GM23338 (cell line): ENCODE data around the gene CLIP2. TPM values are rescaled to one million over a fixed set of nuclear protein-coding genes. Genes with fewer than 3 reads are reported as not detected.
A peak's percentile ranks its signal among the peaks of the same experiment; 100 is the strongest.

Source experiments
- ATAC-seq: fragments of 200-7000 bp; cut with Tn5 transposase; 3 replicates; pipeline ENCODE4 v1.9.1; 2020
- DNase-seq: peaks from one replicate; pipeline ENCODE4 v3.0.0-alpha.2; 2015; ENCODE audit warnings: low spot score
- H2AFZ ChIP-seq: fragments of 200-600 bp; sonication (generic); 2 replicates; pipeline ENCODE4 v1.8.0; 2016; ENCODE audit warnings: antibody characterized with exemption, mild to moderate bottlenecking, moderate library complexity
- H3F3A ChIP-seq: fragments of 200-600 bp; sonication (generic); replicated peaks from 2 replicates; pipeline ENCODE4 v1.8.0; 2017; ENCODE audit warnings: antibody characterized with exemption, mixed run types, low read depth
- H3K27ac ChIP-seq: fragments of 200-600 bp; sonication (generic); 2 replicates; pipeline ENCODE4 v1.6.1; 2016; ENCODE audit warnings: low read depth
- H3K27me3 ChIP-seq: fragments of 200-600 bp; sonication (generic); 2 replicates; pipeline ENCODE4 v1.8.0; 2016; ENCODE audit warnings: mild to moderate bottlenecking, mixed run types, moderate library complexity; ENCODE audit not compliant: insufficient read depth
- H3K36me3 ChIP-seq: fragments of 200-600 bp; sonication (generic); 2 replicates; pipeline ENCODE4 v1.8.0; 2016; ENCODE audit warnings: mild to moderate bottlenecking; ENCODE audit not compliant: insufficient read depth
- H3K4me1 ChIP-seq: fragments of 200-600 bp; sonication (generic); 2 replicates; pipeline ENCODE4 v1.8.0; 2016; ENCODE audit warnings: mild to moderate bottlenecking, moderate library complexity; ENCODE audit not compliant: insufficient read depth
- H3K4me2 ChIP-seq: fragments of 200-600 bp; sonication (generic); 2 replicates; pipeline ENCODE4 v1.7.1; 2017; ENCODE audit warnings: mixed run types
- H3K4me3 ChIP-seq: fragments of 200-600 bp; sonication (generic); 2 replicates; pipeline ENCODE4 v1.6.1; 2016; ENCODE audit warnings: mixed run types
- H3K79me2 ChIP-seq: fragments of 200-600 bp; sonication (generic); replicated peaks from 2 replicates; pipeline ENCODE4 v1.8.0; 2017; ENCODE audit warnings: mild to moderate bottlenecking; ENCODE audit not compliant: insufficient read depth
- H3K9me2 ChIP-seq: fragments of 200-600 bp; sonication (generic); 2 replicates; pipeline ENCODE4 v1.8.0; 2017; ENCODE audit not compliant: insufficient read depth
- H4K20me1 ChIP-seq: fragments of 200-600 bp; sonication (generic); replicated peaks from 2 replicates; pipeline ENCODE4 v1.8.0; 2017; ENCODE audit warnings: mild to moderate bottlenecking; ENCODE audit not compliant: insufficient read depth
- H3K27ac Mint-ChIP-seq: 2 replicates; pipeline ENCODE4 v1.8.0; 2020; ENCODE audit warnings: inconsistent platforms, mild to moderate bottlenecking, moderate library complexity, mixed read lengths
- H3K27me3 Mint-ChIP-seq: 3 replicates; pipeline ENCODE4 v1.8.0; 2022; ENCODE audit warnings: low read depth, mild to moderate bottlenecking, moderate library complexity, mixed read lengths, inconsistent platforms; ENCODE audit not compliant: insufficient read depth, poor library complexity
- H3K36me3 Mint-ChIP-seq: 3 replicates; pipeline ENCODE4 v1.8.0; 2021; ENCODE audit warnings: low read depth, mild to moderate bottlenecking, inconsistent platforms, moderate library complexity, mixed read lengths
- H3K4me1 Mint-ChIP-seq: 3 replicates; pipeline ENCODE4 v1.8.0; 2020; ENCODE audit warnings: mild to moderate bottlenecking, inconsistent platforms, mixed read lengths
- H3K4me3 Mint-ChIP-seq: 3 replicates; pipeline ENCODE4 v1.8.0; 2021; ENCODE audit warnings: moderate library complexity, mild to moderate bottlenecking, inconsistent platforms, mixed read lengths
- H3K9me3 Mint-ChIP-seq: 3 replicates; pipeline ENCODE4 v1.8.0; 2020; ENCODE audit warnings: moderate library complexity, mild to moderate bottlenecking, inconsistent platforms, mixed read lengths
- CREB1 ChIP-seq: fragments of 250-450 bp; sonication (Bioruptor Pico); IDR thresholded peaks from 2 replicates; pipeline ENCODE4 v1.5.0; 2020; ENCODE audit warnings: low read depth, mild to moderate bottlenecking, moderate library complexity
- EZH2 ChIP-seq: fragments of 200-600 bp; sonication (generic); IDR thresholded peaks from one replicate; pipeline ENCODE4 v1.8.0; 2017; ENCODE audit warnings: antibody characterized with exemption, mild to moderate bottlenecking, low read depth; ENCODE audit not compliant: unreplicated experiment
- EZH2phosphoT487 ChIP-seq: fragments of 200-600 bp; sonication (generic); IDR thresholded peaks from one replicate; pipeline ENCODE4 v1.8.1; 2018; ENCODE audit warnings: antibody characterized with exemption; ENCODE audit not compliant: unreplicated experiment
- JUNB ChIP-seq: IDR thresholded peaks from one replicate; pipeline ENCODE4 v1.6.1; 2016; ENCODE audit warnings: antibody characterized with exemption; ENCODE audit not compliant: unreplicated experiment
- NANOG ChIP-seq: IDR thresholded peaks from 2 replicates; pipeline ENCODE4 v1.6.1; 2016; ENCODE audit warnings: antibody characterized with exemption, borderline replicate concordance
- POLR2AphosphoS5 ChIP-seq: IDR thresholded peaks from 2 replicates; pipeline ENCODE4 v1.6.1; 2016; ENCODE audit warnings: antibody characterized with exemption, low read depth
- REST ChIP-seq: IDR thresholded peaks from one replicate; pipeline ENCODE4 v1.6.1; 2018; ENCODE audit warnings: antibody characterized with exemption; ENCODE audit not compliant: unreplicated experiment
- STAT1 ChIP-seq: IDR thresholded peaks from one replicate; pipeline ENCODE4 v1.6.1; 2016; ENCODE audit warnings: antibody characterized with exemption; ENCODE audit not compliant: unreplicated experiment
- ZNF114 ChIP-seq: fragments of 250-450 bp; sonication (Bioruptor Pico); IDR thresholded peaks from 2 replicates; pipeline ENCODE4 v1.5.0; 2020; ENCODE audit warnings: mild to moderate bottlenecking, moderate library complexity
- ZNF331 ChIP-seq: fragments of 250-450 bp; sonication (Bioruptor Pico); IDR thresholded peaks from 2 replicates; pipeline ENCODE4 v1.5.0; 2020; ENCODE audit warnings: low read depth, mild to moderate bottlenecking, moderate library complexity
- polyA plus RNA-seq: library from polyadenylated mRNA; unstranded; fragments of >200 nt; fragmentation: Nextera tagmentation; extraction: Ambion mirVana; gene quantifications from 2 replicates; pipeline ENCODE4 v1.2.1, GENCODE V29; 2016
- total RNA-seq: library from RNA; depleted of rRNA; stranded (reverse); fragments of >200 nt; shearing (Covaris generic); gene quantifications from 2 replicates; pipeline ENCODE4 v1.2.3, GENCODE V29; 2014
- TF ChIP-seq, protein P1 (sequence below), 2 experiments: fragments of 200-600 bp in 1 of 2; sonication (generic) in 1 of 2; conservative IDR thresholded peaks; 2 replicates each; pipeline versions ENCODE4 v1.5.1 to v1.6.1; 2016 to 2017; ENCODE audit warnings: antibody characterized with exemption in 2 of 2, low read depth in 2 of 2, mild to moderate bottlenecking in 2 of 2, moderate library complexity in 1 of 2
- TF ChIP-seq, protein P2 (sequence below): IDR thresholded peaks from 2 replicates; pipeline ENCODE4 v1.6.1; 2016; ENCODE audit warnings: antibody characterized with exemption

Gene CLIP2
- total and polyA plus RNA-seq, 2 experiments from 2014 or later, result 8.1 to 51.9 TPM

DNA sequence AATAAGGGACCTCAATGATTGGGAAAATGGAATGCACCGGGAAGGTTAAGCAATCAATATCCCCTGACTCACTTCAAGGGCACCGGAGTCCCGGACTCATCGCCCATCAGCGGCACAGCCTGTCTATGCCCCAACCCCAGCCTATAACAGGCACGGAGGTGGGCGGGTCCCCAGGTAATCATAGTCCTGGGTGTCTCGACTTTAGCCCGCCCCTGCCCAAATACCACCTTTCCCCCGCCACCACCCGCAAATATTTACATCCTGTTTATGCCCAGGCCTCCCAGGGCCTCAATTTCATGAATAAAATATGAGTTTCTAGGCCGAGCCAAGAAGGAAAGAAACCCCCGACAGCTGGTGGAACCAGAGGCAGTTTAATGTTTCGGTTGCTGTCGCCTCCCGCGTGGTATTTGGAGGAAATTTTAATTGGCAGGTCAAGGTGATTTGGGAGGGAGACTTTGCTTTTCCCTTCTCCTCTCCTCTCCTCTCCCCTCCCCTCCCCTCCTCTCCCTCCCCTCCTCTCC, 19.4 kb upstream of the CLIP2 start:
- peaks cover 11% of the 10 kb centered on the region; the same call in 1 of the 2 replicates for H3K4me1 ChIP-seq
- no peaks in the 10 kb centered on the region for H3K36me3 ChIP-seq
- H3K27me3 ChIP-seq, result no peaks in the 10 kb centered on the region
- no peaks in the 10 kb centered on the region for H3K9me3 Mint-ChIP-seq
- no peaks in the 10 kb centered on the region for H3K9me2 ChIP-seq
- peaks cover 10% of the 10 kb centered on the region for H3K4me1 Mint-ChIP-seq
- H4K20me1 ChIP-seq, result no peaks in the 10 kb centered on the region
- H3K36me3 Mint-ChIP-seq, result no peaks in the 10 kb centered on the region
- H3F3A ChIP-seq, result 0 out of 2 replicates have a peak, but pooled peaks cover 5% of the 10 kb centered on the region
- peak; percentile 45 for TF ChIP-seq POLR2AphosphoS5
- TF ChIP-seq, protein P1, sequence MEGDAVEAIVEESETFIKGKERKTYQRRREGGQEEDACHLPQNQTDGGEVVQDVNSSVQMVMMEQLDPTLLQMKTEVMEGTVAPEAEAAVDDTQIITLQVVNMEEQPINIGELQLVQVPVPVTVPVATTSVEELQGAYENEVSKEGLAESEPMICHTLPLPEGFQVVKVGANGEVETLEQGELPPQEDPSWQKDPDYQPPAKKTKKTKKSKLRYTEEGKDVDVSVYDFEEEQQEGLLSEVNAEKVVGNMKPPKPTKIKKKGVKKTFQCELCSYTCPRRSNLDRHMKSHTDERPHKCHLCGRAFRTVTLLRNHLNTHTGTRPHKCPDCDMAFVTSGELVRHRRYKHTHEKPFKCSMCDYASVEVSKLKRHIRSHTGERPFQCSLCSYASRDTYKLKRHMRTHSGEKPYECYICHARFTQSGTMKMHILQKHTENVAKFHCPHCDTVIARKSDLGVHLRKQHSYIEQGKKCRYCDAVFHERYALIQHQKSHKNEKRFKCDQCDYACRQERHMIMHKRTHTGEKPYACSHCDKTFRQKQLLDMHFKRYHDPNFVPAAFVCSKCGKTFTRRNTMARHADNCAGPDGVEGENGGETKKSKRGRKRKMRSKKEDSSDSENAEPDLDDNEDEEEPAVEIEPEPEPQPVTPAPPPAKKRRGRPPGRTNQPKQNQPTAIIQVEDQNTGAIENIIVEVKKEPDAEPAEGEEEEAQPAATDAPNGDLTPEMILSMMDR (conservative IDR thresholded peaks at IDR 0.05; ENCODE audit: low read depth in 2 of 2), result no peak
- TF ChIP-seq, protein P2, sequence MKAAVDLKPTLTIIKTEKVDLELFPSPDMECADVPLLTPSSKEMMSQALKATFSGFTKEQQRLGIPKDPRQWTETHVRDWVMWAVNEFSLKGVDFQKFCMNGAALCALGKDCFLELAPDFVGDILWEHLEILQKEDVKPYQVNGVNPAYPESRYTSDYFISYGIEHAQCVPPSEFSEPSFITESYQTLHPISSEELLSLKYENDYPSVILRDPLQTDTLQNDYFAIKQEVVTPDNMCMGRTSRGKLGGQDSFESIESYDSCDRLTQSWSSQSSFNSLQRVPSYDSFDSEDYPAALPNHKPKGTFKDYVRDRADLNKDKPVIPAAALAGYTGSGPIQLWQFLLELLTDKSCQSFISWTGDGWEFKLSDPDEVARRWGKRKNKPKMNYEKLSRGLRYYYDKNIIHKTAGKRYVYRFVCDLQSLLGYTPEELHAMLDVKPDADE, result peak; percentile 34; the same call in 1 of the 2 replicates
- TF ChIP-seq JUNB, result no peak
- peak overlapping the region; percentile 74 for H3K4me3 Mint-ChIP-seq
- H3K4me2 ChIP-seq, result peak overlapping the region; percentile 50
- H3K27ac ChIP-seq, result peak overlapping the region; percentile 85
- peak; percentile 98 for DNase-seq
- H3K4me3 ChIP-seq, result peak overlapping the region; percentile 48
- H3K27ac Mint-ChIP-seq, result no peak overlapping the region
- H2AFZ ChIP-seq, result no peak overlapping the region
- ATAC-seq, result peak; percentile 91
- H3K27me3 Mint-ChIP-seq, result peaks cover 16% of the 10 kb centered on the region
- H3K79me2 ChIP-seq, result no peaks in the 10 kb centered on the region

DNA sequence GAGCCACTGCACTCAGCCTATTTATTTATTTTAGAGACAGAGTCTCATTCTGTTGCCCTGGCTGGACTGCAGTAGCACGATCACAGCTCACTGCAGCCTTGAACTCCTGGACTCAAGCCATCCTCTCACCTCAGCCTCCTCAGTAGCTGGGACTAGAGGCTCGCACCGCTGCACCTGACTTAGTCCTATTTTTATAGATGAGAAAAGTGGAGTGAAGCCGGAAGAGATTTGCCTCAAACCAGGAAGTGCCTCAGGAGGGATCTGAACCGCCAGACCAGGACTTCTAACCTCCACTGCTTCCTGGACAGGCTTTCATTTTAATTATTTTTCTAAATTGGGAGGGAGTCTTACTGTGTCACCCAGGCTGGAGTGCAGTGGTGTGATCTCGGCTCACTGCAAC, 17.5 kb upstream of the CLIP2 start:
- Histone ChIP-seq H3K4me3 (no peak overlapping the region), H3K4me2 (no peak overlapping the region), H3K27ac (peak overlapping the region; percentile 43), H3K9me2 (no peaks in the 10 kb centered on the region), H3K36me3 (no peaks in the 10 kb centered on the region), H3K79me2 (no peaks in the 10 kb centered on the region), H3K4me1 (peaks cover 11% of the 10 kb centered on the region; the same call in 1 of the 2 replicates), H3K27me3 (no peaks in the 10 kb centered on the region), H3F3A (0 out of 2 replicates have a peak, but pooled peaks cover 5% of the 10 kb centered on the region), H4K20me1 (no peaks in the 10 kb centered on the region), H2AFZ (no peak overlapping the region)
- Mint-ChIP-seq H3K9me3 (no peaks in the 10 kb centered on the region), H3K27ac (no peak overlapping the region), H3K27me3 (peaks cover 20% of the 10 kb centered on the region), H3K4me1 (peaks cover 13% of the 10 kb centered on the region), H3K4me3 (no peak overlapping the region; the same call in 2 of the 3 replicates), H3K36me3 (no peaks in the 10 kb centered on the region)
- DNase-seq (no peak), ATAC-seq (no peak)
- no peak for TF ChIP-seq ZNF331
- TF ChIP-seq, protein P2, result no peak
- TF ChIP-seq ZNF114 (CRISPR knock-in tag), result no peak
- no peak for TF ChIP-seq POLR2AphosphoS5
- no peak for TF ChIP-seq STAT1
- TF ChIP-seq, protein P1 (conservative IDR thresholded peaks at IDR 0.05; ENCODE audit: low read depth in 2 of 2), result no peak
- TF ChIP-seq JUNB, result no peak
- no peak for TF ChIP-seq REST
- no peak for TF ChIP-seq EZH2phosphoT487
- no peak for TF ChIP-seq CREB1 (CRISPR knock-in tag)
- TF ChIP-seq EZH2, result no peak
- no peak for TF ChIP-seq NANOG
